Body of pancreas (tissue), 4 donors: ENCODE results near the gene MYB. TPM values are rescaled to one million over a fixed set of nuclear protein-coding genes. Genes with fewer than 3 reads are reported as not detected.

Experiments used
- ATAC-seq: fragments of 150-250 bp; one replicate; pipeline ENCODE4 v1.9.1; 2016
- DNase-seq, 4 donors: peaks; one replicate each; pipeline ENCODE4 v3.0.0-alpha.2; 2019
- H3K27ac ChIP-seq, 4 donors: fragments of 200-600 bp; sonication (generic); 1 replicate in 3 of 4; 2 replicates in 1 of 4; pipeline versions ENCODE4 v1.5.1 to v1.6.1; 2016 to 2019; ENCODE audit warnings: mild to moderate bottlenecking in 1 of 4, mixed read lengths in 1 of 4, moderate library complexity in 1 of 4
- H3K27me3 ChIP-seq, 2 donors: fragments of 200-600 bp; sonication (generic); one replicate each; pipeline ENCODE4 v1.6.0; 2016; ENCODE audit warnings: mild to moderate bottlenecking in 1 of 2
- H3K36me3 ChIP-seq, 2 donors: fragments of 200-600 bp; sonication (generic); replicated peaks in 1 of 2; 2 replicates each; pipeline ENCODE4 v1.5.1; 2016; ENCODE audit warnings: low read depth in 2 of 2; ENCODE audit not compliant: insufficient read depth in 1 of 2
- H3K4me1 ChIP-seq: fragments of 200-600 bp; sonication (generic); one replicate; pipeline ENCODE4 v1.6.0; 2016
- H3K4me3 ChIP-seq, 2 donors: fragments of 200-600 bp; sonication (generic); 1 replicate in 1 of 2; 2 replicates in 1 of 2; pipeline ENCODE4 v1.5.1; 2016 to 2019
- H3K9me3 ChIP-seq, 3 donors: fragments of 200-600 bp; sonication (generic); 1 replicate in 2 of 3; 2 replicates in 1 of 3; pipeline ENCODE4 v1.5.1; 2016
- POLR2A ChIP-seq, 3 donors: fragments of 450-650 bp; IDR thresholded peaks; one replicate each; pipeline ENCODE4 v1.6.1; 2016; ENCODE audit warnings: antibody characterized with exemption in 3 of 3, mild to moderate bottlenecking in 2 of 3
- WGBS, 2 donors: methylation state at CpG; one replicate each; pipeline ENCODE4 v1.1.5; 2017; 5-methylcytosine and 5-hydroxymethylcytosine counted together
- intact Hi-C: fragments of 100-400 bp; cut with DNase I; formaldehyde crosslinking; loops from one replicate; pipeline ENCODE4 v1.15.1; 2023
- total RNA-seq, 2 donors: library from RNA; depleted of rRNA; stranded (reverse); fragments of >200 nt; gene quantifications; one replicate each; pipeline ENCODE4 v1.1.0, GENCODE V29; 2016
- TF ChIP-seq, protein P1 (sequence below), 7 experiments: fragments of 450-650 bp in 4 of 7; fragments of 200-600 bp in 3 of 7; sonication (generic) in 3 of 7; IDR thresholded peaks; one replicate each; pipeline ENCODE4 v1.5.1; 2016 to 2019; ENCODE audit warnings: antibody characterized with exemption in 7 of 7

The MYB gene
- total RNA-seq, 2 donors from 2014 or later, result not detected

DNA sequence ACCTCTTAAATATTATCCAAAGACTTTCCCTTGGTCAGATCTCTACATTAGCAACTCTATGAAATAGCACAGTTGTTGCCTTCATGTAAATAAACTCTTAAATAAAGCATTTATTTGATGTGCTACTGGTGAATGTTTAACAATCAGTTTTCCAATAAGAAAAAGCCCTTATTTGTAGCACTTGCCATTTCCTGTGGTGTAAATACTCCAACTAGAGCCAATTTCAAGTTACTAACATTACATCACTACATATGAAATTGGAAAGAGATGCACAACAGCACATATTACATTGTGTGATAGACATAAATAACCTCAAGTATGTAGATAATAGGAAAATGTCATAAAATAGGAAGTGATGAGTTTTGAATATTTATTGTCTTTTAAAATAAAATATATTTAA, 5.0 kb upstream of the MYB start:
- no peak for ATAC-seq
- Histone ChIP-seq H3K4me3 (no peak overlapping the region), H3K4me1 (no peaks in the 10 kb centered on the region), H3K9me3 (no peaks in the 10 kb centered on the region), H3K27ac (no peak overlapping the region), H3K27me3 (no peaks in the 10 kb centered on the region), H3K36me3 (no peaks in the 10 kb centered on the region)
- DNase-seq, result no peak
- TF ChIP-seq, protein P1, sequence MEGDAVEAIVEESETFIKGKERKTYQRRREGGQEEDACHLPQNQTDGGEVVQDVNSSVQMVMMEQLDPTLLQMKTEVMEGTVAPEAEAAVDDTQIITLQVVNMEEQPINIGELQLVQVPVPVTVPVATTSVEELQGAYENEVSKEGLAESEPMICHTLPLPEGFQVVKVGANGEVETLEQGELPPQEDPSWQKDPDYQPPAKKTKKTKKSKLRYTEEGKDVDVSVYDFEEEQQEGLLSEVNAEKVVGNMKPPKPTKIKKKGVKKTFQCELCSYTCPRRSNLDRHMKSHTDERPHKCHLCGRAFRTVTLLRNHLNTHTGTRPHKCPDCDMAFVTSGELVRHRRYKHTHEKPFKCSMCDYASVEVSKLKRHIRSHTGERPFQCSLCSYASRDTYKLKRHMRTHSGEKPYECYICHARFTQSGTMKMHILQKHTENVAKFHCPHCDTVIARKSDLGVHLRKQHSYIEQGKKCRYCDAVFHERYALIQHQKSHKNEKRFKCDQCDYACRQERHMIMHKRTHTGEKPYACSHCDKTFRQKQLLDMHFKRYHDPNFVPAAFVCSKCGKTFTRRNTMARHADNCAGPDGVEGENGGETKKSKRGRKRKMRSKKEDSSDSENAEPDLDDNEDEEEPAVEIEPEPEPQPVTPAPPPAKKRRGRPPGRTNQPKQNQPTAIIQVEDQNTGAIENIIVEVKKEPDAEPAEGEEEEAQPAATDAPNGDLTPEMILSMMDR (IDR thresholded peaks at IDR 0.05), result no peak
- TF ChIP-seq POLR2A (IDR thresholded peaks at IDR 0.05), result no peak
- intact Hi-C loops, result no loop called here

DNA sequence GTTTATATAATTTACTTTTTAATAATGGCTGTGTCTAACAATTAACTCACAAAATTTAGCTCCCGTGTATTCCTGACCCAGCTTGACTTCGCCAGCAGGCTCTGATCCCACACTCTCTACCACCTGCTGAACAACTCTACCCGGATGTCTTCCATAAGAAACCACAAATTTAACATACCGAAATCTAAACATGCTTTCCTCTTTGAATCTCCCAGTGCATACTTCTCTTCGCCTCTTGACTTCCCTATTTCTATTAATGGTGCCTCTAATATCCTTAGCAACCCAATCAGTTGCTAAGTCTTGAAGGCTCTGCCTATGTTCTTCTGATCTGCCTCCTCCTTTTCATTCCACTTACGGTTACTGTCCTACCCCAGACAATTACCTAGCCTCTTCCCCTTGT, 4.6 kb upstream of the MYB start:
- no peaks in the 10 kb centered on the region for H3K36me3 ChIP-seq
- H3K27ac ChIP-seq, result no peak overlapping the region
- no peak for DNase-seq
- no peaks in the 10 kb centered on the region for H3K9me3 ChIP-seq
- H3K4me1 ChIP-seq, result peaks cover under 1% of the 10 kb centered on the region
- no peak for ATAC-seq
- no peak for TF ChIP-seq POLR2A (IDR thresholded peaks at IDR 0.05)
- TF ChIP-seq, protein P1 (IDR thresholded peaks at IDR 0.05), result no peak
- H3K4me3 ChIP-seq, result no peak overlapping the region
- H3K27me3 ChIP-seq, result no peaks in the 10 kb centered on the region
- WGBS, 2 donors, result 78 to 94% methylated on average over 6 of the region's 6 CpGs
- intact Hi-C loops, result no loop called here

DNA sequence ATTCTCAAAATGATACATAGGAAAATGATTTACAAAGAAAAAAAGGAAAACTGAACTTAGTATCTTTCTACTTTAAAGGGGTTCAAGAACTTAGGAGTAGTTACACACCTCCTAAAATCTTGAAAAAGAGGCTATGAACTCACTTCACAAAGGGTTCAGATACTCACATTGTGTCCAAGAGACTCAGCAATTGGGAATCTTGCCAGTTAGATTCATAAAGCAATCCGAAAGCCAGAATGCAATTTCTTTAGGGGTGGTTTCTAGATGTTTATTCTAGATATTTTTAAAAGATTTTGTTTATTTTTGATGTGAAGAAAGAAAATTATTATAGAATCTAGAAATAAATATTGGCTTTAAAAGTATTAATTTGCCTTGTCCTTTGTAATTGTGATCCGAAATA, 1.7 kb upstream of the MYB start:
- peaks cover 0 to 17% of the 10 kb centered on the region in 2 donors for H3K27me3 ChIP-seq
- no peak for DNase-seq
- no peak overlapping the region for H3K4me3 ChIP-seq
- no peaks in the 10 kb centered on the region for H3K36me3 ChIP-seq
- no peak for TF ChIP-seq POLR2A (IDR thresholded peaks at IDR 0.05)
- TF ChIP-seq, protein P1 (IDR thresholded peaks at IDR 0.05), result no peak
- intact Hi-C loops, result no loop called here
- no peak for ATAC-seq
- 63 to 73% methylated on average over 2 of the region's 2 CpGs for WGBS, 2 donors
- H3K9me3 ChIP-seq, result no peaks in the 10 kb centered on the region
- no peak overlapping the region for H3K27ac ChIP-seq
- peaks cover 26% of the 10 kb centered on the region for H3K4me1 ChIP-seq

DNA sequence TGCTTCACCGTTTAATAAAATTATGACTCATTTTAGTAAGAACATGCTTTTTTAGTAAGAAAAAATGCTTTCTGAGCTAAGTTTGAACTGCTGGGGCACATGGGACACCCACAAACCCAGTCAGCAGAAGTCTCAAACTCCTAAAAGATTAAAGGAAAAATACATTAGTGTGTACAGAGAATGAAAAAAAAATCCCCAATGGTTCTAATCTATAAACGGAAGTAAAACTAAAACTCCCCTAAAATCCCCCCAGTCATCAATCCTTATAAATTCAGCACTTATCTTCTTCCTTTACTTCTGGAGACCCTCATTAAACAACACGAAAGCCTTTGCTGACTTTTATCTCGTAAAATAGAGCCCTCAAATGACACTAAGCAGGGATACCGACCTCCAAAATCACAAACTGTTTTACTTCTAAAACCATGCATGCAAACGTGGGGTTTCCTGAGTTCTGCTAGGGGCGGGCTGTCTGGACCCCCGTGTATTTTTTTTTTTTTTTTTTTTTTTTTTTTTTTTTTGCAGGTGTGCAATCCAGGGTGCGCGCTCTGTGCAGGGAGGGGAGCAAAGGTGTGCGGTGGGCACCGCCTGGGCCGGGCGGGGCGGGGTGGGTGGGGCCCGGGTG, 1.1 kb upstream of the MYB start:
- Histone ChIP-seq H3K27ac (no peak overlapping the region), H3K27me3 (peaks cover 0 to 17% of the 10 kb centered on the region in 2 donors), H3K4me1 (peaks cover 26% of the 10 kb centered on the region), H3K9me3 (no peaks in the 10 kb centered on the region), H3K4me3 (no peak overlapping the region), H3K36me3 (no peaks in the 10 kb centered on the region)
- intact Hi-C loops, result no loop called here
- DNase-seq (no peak), ATAC-seq (no peak)
- WGBS, 2 donors, result 18 to 21% methylated on average over 10 to 16 of the region's 16 CpGs
- TF ChIP-seq, protein P1 (IDR thresholded peaks at IDR 0.05), result no peak
- TF ChIP-seq POLR2A (IDR thresholded peaks at IDR 0.05), result no peak
